ENCODE data around the gene DNAH9. TPM values are rescaled to one million over a fixed set of nuclear protein-coding genes. Genes with fewer than 3 reads are reported as not detected.

DNAH9 gene
- polyA plus RNA-seq, 1 donor from 2014 or later = 2.0 TPM

DNA sequence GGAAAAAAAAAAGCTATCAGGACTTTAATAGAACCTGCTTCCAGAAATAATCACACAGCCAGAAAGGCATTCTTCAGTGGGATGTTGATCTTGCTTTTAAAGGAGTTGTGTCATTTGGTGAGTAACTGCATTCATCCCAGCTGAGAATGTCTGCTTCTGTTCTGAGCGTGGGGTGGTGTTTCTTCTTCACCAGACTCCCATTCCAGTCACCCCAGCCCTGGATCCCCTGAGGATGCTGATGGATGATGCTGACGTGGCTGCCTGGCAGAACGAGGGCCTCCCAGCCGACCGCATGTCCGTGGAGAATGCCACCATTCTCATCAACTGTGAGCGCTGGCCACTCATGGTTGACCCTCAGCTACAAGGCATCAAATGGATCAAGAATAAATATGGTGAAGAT is 276.5 kb downstream of the DNAH9 start:
- H3K79me2 ChIP-seq (replicated peaks; ENCODE audit: insufficient read depth, low read length) = no peaks in the 10 kb centered on the region
- no peak overlapping the region for H2AFZ ChIP-seq (ENCODE audit: low read depth, low read length)
- no peaks in the 10 kb centered on the region for H3F3A ChIP-seq (ENCODE audit: insufficient read depth, low read length, poor library complexity, severe bottlenecking)
- H3K4me2 ChIP-seq (ENCODE audit: low read length) = no peak overlapping the region
- H3K9ac ChIP-seq (ENCODE audit: low read length) = no peak overlapping the region
- TF ChIP-seq, protein P1, sequence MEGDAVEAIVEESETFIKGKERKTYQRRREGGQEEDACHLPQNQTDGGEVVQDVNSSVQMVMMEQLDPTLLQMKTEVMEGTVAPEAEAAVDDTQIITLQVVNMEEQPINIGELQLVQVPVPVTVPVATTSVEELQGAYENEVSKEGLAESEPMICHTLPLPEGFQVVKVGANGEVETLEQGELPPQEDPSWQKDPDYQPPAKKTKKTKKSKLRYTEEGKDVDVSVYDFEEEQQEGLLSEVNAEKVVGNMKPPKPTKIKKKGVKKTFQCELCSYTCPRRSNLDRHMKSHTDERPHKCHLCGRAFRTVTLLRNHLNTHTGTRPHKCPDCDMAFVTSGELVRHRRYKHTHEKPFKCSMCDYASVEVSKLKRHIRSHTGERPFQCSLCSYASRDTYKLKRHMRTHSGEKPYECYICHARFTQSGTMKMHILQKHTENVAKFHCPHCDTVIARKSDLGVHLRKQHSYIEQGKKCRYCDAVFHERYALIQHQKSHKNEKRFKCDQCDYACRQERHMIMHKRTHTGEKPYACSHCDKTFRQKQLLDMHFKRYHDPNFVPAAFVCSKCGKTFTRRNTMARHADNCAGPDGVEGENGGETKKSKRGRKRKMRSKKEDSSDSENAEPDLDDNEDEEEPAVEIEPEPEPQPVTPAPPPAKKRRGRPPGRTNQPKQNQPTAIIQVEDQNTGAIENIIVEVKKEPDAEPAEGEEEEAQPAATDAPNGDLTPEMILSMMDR (IDR thresholded peaks at IDR 0.05; ENCODE audit: poor library complexity, severe bottlenecking) = no peak
- no peak for TF ChIP-seq MXI1 (conservative IDR thresholded peaks at IDR 0.05; ENCODE audit: poor library complexity, severe bottlenecking)
- TF ChIP-seq EZH2 (IDR thresholded peaks at IDR 0.05; ENCODE audit: borderline replicate concordance, insufficient read depth, low read length, poor library complexity, severe bottlenecking) = no peak
- TF ChIP-seq, protein P2, sequence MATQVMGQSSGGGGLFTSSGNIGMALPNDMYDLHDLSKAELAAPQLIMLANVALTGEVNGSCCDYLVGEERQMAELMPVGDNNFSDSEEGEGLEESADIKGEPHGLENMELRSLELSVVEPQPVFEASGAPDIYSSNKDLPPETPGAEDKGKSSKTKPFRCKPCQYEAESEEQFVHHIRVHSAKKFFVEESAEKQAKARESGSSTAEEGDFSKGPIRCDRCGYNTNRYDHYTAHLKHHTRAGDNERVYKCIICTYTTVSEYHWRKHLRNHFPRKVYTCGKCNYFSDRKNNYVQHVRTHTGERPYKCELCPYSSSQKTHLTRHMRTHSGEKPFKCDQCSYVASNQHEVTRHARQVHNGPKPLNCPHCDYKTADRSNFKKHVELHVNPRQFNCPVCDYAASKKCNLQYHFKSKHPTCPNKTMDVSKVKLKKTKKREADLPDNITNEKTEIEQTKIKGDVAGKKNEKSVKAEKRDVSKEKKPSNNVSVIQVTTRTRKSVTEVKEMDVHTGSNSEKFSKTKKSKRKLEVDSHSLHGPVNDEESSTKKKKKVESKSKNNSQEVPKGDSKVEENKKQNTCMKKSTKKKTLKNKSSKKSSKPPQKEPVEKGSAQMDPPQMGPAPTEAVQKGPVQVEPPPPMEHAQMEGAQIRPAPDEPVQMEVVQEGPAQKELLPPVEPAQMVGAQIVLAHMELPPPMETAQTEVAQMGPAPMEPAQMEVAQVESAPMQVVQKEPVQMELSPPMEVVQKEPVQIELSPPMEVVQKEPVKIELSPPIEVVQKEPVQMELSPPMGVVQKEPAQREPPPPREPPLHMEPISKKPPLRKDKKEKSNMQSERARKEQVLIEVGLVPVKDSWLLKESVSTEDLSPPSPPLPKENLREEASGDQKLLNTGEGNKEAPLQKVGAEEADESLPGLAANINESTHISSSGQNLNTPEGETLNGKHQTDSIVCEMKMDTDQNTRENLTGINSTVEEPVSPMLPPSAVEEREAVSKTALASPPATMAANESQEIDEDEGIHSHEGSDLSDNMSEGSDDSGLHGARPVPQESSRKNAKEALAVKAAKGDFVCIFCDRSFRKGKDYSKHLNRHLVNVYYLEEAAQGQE (IDR thresholded peaks at IDR 0.05; ENCODE audit: borderline replicate concordance) = no peak
- no peak for TF ChIP-seq EP300 (conservative IDR thresholded peaks at IDR 0.05; ENCODE audit: poor library complexity, severe bottlenecking)
- TF ChIP-seq SMC3 (conservative IDR thresholded peaks at IDR 0.05; ENCODE audit: poor library complexity) = no peak
- no peak for TF ChIP-seq TAF1 (IDR thresholded peaks at IDR 0.05; ENCODE audit: low read depth)
- no peak for TF ChIP-seq RAD21 (conservative IDR thresholded peaks at IDR 0.05)
- TF ChIP-seq POLR2AphosphoS5 (IDR thresholded peaks at IDR 0.05) = no peak
- peaks cover 3% of the 10 kb centered on the region for H3K9me3 ChIP-seq (ENCODE audit: low read length)
- H3K4me3 ChIP-seq (ENCODE audit: low read length) = no peak overlapping the region
- no peaks in the 10 kb centered on the region for H4K20me1 ChIP-seq (ENCODE audit: insufficient read depth)
- H3K9me2 ChIP-seq (ENCODE audit: insufficient read depth, low read length) = no peaks in the 10 kb centered on the region
- no peak overlapping the region for H3K27ac ChIP-seq (ENCODE audit: low read length)
- H3K36me3 ChIP-seq (ENCODE audit: insufficient read depth, low read length) = no peaks in the 10 kb centered on the region
- no peaks in the 10 kb centered on the region for H3K27me3 ChIP-seq (ENCODE audit: insufficient read depth, low read depth, low read length)

DNA sequence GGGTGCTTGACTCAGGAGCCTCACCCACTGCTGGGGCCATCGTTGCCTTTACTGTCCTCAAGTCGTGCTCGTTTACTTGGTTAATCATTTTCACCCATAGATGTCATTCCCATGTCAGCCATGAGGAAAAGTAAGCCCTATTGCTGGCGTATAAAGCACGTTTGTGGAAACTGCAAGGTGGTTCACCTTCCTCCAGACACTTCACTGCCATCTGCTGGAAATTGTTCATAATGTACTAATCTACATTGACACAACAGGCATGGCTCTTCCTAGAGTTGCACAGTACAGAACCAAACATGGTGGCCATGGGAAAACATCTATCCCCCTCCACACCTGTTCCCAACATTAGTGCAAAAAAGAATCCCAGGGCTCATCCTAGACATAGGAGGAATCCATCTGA is 282.4 kb downstream of the DNAH9 start:
- no peaks in the 10 kb centered on the region for H3K36me3 ChIP-seq (ENCODE audit: insufficient read depth, low read length)
- H3K4me3 ChIP-seq (ENCODE audit: low read length) = no peak overlapping the region
- no peaks in the 10 kb centered on the region for H3K27me3 ChIP-seq (ENCODE audit: insufficient read depth, low read depth, low read length)
- H3K4me2 ChIP-seq (ENCODE audit: low read length) = no peak overlapping the region
- no peaks in the 10 kb centered on the region for H3K9me2 ChIP-seq (ENCODE audit: insufficient read depth, low read length)
- no peaks in the 10 kb centered on the region for H4K20me1 ChIP-seq (ENCODE audit: insufficient read depth)
- no peak overlapping the region for H3K9ac ChIP-seq (ENCODE audit: low read length)
- H3K79me2 ChIP-seq (replicated peaks; ENCODE audit: insufficient read depth, low read length) = no peaks in the 10 kb centered on the region
- no peak overlapping the region for H2AFZ ChIP-seq (ENCODE audit: low read depth, low read length)
- H3F3A ChIP-seq (ENCODE audit: insufficient read depth, low read length, poor library complexity, severe bottlenecking) = no peaks in the 10 kb centered on the region
- no peak overlapping the region for H3K27ac ChIP-seq (ENCODE audit: low read length)
- TF ChIP-seq MXI1 (conservative IDR thresholded peaks at IDR 0.05; ENCODE audit: poor library complexity, severe bottlenecking) (no peak), SMC3 (conservative IDR thresholded peaks at IDR 0.05; ENCODE audit: poor library complexity) (peak; percentile 68), EZH2 (IDR thresholded peaks at IDR 0.05; ENCODE audit: borderline replicate concordance, insufficient read depth, low read length, poor library complexity, severe bottlenecking) (no peak), RAD21 (conservative IDR thresholded peaks at IDR 0.05) (peak; percentile 66)
- TF ChIP-seq, protein P1 (IDR thresholded peaks at IDR 0.05; ENCODE audit: poor library complexity, severe bottlenecking) = peak; percentile 67
- H3K9me3 ChIP-seq (ENCODE audit: low read length) = no peaks in the 10 kb centered on the region

Measured in neural cell (in vitro differentiated cells).